Type B pancreatic cell (in vitro differentiated cells): ENCODE measurements around the gene FEZ2. TPM values are rescaled to one million over a fixed set of nuclear protein-coding genes. Genes with fewer than 3 reads are reported as not detected.

ENCODE experiments used
- DNase-seq: peaks from one replicate; pipeline ENCODE4 v3.0.0; 2021; ENCODE audit warnings: mixed read lengths; ENCODE audit not compliant: unreplicated experiment; ENCODE audit errors: extremely low spot score
- H3K27ac Mint-ChIP-seq: 2 replicates; pipeline ENCODE4 v1.8.0; 2021; ENCODE audit warnings: mild to moderate bottlenecking, mixed read lengths
- H3K27me3 Mint-ChIP-seq: 2 replicates; pipeline ENCODE4 v1.8.0; 2021; ENCODE audit warnings: mixed read lengths
- H3K36me3 Mint-ChIP-seq: 2 replicates; pipeline ENCODE4 v1.8.0; 2021; ENCODE audit warnings: mixed read lengths
- H3K4me1 Mint-ChIP-seq: one replicate; pipeline ENCODE4 v1.8.0; 2021; ENCODE audit warnings: mixed read lengths; ENCODE audit not compliant: unreplicated experiment
- H3K4me3 Mint-ChIP-seq: 2 replicates; pipeline ENCODE4 v1.8.0; 2021; ENCODE audit warnings: mild to moderate bottlenecking, mixed read lengths
- H3K9me3 Mint-ChIP-seq: 2 replicates; pipeline ENCODE4 v1.8.0; 2021; ENCODE audit warnings: mixed read lengths
- total RNA-seq: library from RNA; stranded (reverse); gene quantifications from 2 replicates; pipeline ENCODE4 v1.2.1, GENCODE V29; 2021; ENCODE audit warnings: low replicate concordance
- TF ChIP-seq, protein P1 (sequence below): fragments of 200-600 bp; sonication (generic); conservative IDR thresholded peaks from 2 replicates; pipeline ENCODE4 v1.5.0; 2021; ENCODE audit warnings: antibody characterized with exemption, mild to moderate bottlenecking

Gene FEZ2
- total RNA-seq, 1 donor from 2014 or later = 34.4 TPM

DNA sequence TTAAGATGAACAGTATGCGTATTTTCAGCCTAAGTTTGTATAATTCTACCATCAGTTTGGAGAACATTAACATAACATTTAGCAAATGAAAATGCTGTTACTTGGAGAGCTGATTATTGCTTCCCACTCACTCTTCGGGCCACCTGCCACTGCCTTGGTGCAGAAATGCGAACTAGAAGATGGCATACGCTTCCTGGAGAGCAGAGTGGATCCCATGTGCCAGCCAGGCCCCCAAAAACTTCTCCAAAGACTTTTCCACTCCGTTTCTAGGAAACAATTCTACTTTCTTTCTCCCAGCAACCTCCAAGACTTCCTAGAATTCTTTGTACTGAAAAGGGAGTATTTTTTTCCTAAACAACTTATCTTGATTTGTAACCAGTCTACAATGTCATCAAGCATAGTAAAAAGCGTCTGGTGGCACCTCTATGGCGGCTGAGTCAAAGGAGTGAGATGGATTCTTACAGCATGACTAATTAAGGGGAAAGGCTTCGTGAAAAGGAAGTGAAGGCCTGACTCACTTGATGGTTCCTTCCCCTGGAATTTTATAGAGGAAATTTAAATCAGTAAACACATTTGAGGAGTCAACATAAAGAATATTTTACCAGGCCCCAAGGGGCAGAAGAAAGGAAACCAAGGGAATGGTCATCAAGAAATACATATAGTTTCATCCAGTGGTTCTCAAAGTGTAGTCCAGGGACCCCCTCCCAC, 36.6 kb downstream of the FEZ2 start:
- Mint-ChIP-seq H3K27me3 (no peaks in the 10 kb centered on the region), H3K4me1 (peaks cover 18% of the 10 kb centered on the region), H3K36me3 (peaks cover 36% of the 10 kb centered on the region), H3K4me3 (no peak overlapping the region), H3K27ac (peak overlapping the region; percentile 87), H3K9me3 (no peaks in the 10 kb centered on the region)
- TF ChIP-seq, protein P1, sequence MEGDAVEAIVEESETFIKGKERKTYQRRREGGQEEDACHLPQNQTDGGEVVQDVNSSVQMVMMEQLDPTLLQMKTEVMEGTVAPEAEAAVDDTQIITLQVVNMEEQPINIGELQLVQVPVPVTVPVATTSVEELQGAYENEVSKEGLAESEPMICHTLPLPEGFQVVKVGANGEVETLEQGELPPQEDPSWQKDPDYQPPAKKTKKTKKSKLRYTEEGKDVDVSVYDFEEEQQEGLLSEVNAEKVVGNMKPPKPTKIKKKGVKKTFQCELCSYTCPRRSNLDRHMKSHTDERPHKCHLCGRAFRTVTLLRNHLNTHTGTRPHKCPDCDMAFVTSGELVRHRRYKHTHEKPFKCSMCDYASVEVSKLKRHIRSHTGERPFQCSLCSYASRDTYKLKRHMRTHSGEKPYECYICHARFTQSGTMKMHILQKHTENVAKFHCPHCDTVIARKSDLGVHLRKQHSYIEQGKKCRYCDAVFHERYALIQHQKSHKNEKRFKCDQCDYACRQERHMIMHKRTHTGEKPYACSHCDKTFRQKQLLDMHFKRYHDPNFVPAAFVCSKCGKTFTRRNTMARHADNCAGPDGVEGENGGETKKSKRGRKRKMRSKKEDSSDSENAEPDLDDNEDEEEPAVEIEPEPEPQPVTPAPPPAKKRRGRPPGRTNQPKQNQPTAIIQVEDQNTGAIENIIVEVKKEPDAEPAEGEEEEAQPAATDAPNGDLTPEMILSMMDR = no peak
- DNase-seq = no peak

DNA sequence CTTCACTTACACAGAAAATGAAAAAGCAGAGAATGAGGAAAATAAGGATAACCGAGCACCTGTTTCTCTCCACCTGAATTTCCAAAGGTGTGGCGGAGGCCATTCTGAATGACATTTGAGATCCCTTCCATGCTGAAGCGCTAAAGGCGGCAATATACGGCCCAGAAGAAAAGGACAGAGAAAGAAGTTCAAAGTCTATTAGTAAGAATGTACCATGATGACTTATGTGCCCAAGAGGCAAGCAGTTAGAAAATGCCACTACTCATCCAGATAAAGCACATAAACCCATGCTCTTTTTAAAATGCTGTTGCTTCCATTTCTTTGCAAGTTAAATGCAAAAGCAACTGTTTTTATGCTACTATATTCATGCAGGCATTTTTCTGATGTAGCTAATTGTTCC, 37.2 kb downstream of the FEZ2 start:
- H3K27me3 Mint-ChIP-seq = no peaks in the 10 kb centered on the region
- H3K27ac Mint-ChIP-seq = no peak overlapping the region
- no peak for DNase-seq
- H3K9me3 Mint-ChIP-seq = no peaks in the 10 kb centered on the region
- H3K4me3 Mint-ChIP-seq = no peak overlapping the region
- peaks cover 34% of the 10 kb centered on the region for H3K36me3 Mint-ChIP-seq
- H3K4me1 Mint-ChIP-seq = peaks cover 18% of the 10 kb centered on the region
- TF ChIP-seq, protein P1 = no peak

DNA sequence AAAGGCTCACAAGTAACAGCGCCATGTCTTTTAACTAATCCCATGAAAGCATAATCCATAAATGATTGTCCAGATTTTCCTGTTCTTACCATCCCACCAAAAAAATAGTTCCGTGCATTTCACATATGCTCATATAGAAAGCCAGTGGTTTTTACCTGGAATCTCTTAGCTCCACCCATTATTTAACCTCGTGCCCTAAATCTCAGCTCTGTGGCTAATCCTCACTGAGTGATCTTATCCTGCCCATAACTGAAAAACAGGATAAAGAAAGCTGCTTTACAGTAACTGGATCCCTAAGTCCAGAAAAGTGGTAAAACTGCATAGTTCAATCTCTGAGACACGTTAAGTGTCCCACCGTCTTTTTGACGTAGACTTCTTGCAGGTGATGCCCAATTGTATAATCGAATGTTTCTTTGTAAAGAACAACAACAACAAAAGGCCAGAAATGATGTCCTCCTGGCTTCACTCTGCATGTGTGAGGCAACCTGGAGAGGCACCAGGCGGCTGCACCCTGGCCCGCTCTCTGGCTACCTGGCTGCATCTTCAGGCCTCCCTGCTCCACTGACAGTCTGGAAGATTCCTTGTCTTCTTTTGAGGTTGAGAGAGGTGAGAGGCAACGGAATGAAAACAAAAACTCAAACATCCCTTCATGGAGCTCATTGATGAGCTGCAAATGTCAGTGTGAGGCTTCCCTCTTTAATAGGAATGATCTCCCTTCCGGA, 38.6 kb downstream of the FEZ2 start:
- peaks cover 18% of the 10 kb centered on the region for H3K4me1 Mint-ChIP-seq
- H3K27ac Mint-ChIP-seq = no peak overlapping the region
- DNase-seq = no peak
- H3K27me3 Mint-ChIP-seq = no peaks in the 10 kb centered on the region
- TF ChIP-seq, protein P1 = no peak
- peaks cover 29% of the 10 kb centered on the region for H3K36me3 Mint-ChIP-seq
- H3K4me3 Mint-ChIP-seq = no peak overlapping the region
- no peaks in the 10 kb centered on the region for H3K9me3 Mint-ChIP-seq

DNA sequence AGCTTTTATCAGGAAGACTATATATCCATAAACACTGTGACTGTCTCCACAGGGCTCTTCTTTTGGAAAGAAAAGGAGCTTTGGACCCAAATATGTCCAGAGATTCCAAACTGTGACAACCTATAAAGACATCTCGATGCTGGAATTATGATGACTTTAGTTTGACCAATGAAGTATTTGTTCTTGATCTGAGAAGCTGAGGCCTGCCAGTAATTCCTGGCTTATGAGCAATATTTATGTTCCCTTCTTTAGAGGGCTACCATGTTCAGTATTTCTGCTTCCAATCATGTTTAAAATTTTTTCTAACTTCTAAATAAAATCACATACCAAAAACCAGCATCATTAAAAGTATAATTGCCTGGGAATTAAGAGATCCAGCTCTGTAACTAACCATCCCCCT, 41.1 kb downstream of the FEZ2 start:
- DNase-seq = no peak
- TF ChIP-seq, protein P1 = no peak
- no peaks in the 10 kb centered on the region for H3K27me3 Mint-ChIP-seq
- H3K36me3 Mint-ChIP-seq = peaks cover 35% of the 10 kb centered on the region
- no peak overlapping the region for H3K27ac Mint-ChIP-seq
- peaks cover 11% of the 10 kb centered on the region for H3K4me1 Mint-ChIP-seq
- no peak overlapping the region for H3K4me3 Mint-ChIP-seq
- no peaks in the 10 kb centered on the region for H3K9me3 Mint-ChIP-seq

DNA sequence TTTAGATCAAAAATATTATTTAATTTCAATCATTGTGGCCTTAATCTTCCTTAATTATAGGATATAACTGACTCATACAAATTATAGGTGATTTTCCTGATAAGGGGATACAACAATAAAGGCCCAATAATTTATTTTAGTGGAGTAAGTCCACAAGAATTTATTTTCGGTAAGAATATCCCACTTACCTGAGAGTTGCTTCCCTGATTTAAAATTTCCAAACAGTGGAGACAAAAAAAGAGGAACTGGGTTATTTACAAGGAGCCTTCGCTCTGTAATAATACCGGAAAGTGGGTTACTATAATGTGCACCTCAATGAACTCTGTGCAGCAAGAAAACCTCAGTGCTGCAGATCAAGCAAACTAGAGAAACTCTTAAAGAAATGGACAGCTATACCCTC, 42.2 kb downstream of the FEZ2 start:
- peaks cover 5% of the 10 kb centered on the region for H3K4me1 Mint-ChIP-seq
- H3K9me3 Mint-ChIP-seq = no peaks in the 10 kb centered on the region
- no peak for DNase-seq
- TF ChIP-seq, protein P1 = no peak
- H3K4me3 Mint-ChIP-seq = no peak overlapping the region
- no peaks in the 10 kb centered on the region for H3K27me3 Mint-ChIP-seq
- H3K36me3 Mint-ChIP-seq = peaks cover 30% of the 10 kb centered on the region
- H3K27ac Mint-ChIP-seq = no peak overlapping the region
